K562 (cell line): ENCODE measurements around the gene ZNF607. TPM values are rescaled to one million over a fixed set of nuclear protein-coding genes. Genes with fewer than 3 reads are reported as not detected.
A peak's percentile ranks its signal among the peaks of the same experiment; 100 is the strongest.

Source experiments
- BDP1 ChIP-seq: IDR thresholded peaks from 3 replicates; pipeline ENCODE4 v1.6.1; 2011; ENCODE audit not compliant: insufficient read length, insufficient read depth
- BHLHE40 ChIP-seq: IDR thresholded peaks from 2 replicates; pipeline ENCODE4 v1.6.1; 2011; ENCODE audit warnings: low read length, improper control_type of control experiment
- CBX3 ChIP-seq, 2 experiments: IDR thresholded peaks; 1 replicate in 1 of 2; 2 replicates in 1 of 2; pipeline ENCODE4 v1.6.1; 2012; ENCODE audit warnings: inconsistent platforms in 2 of 2, low read length in 2 of 2, borderline replicate concordance in 1 of 2, control low read depth in 1 of 2
- CHD4 ChIP-seq: fragments of 200-600 bp; sonication (generic); IDR thresholded peaks from 3 replicates; pipeline ENCODE4 v1.6.1; 2012; ENCODE audit warnings: low read depth, mild to moderate bottlenecking, mixed read lengths, low read length, inconsistent platforms; ENCODE audit not compliant: insufficient read depth, insufficient replicate concordance, poor library complexity, severe bottlenecking
- ESRRB ChIP-seq: fragments of 250-450 bp; sonication (Bioruptor Pico); IDR thresholded peaks from 2 replicates; pipeline ENCODE4 v1.5.0; 2020; ENCODE audit warnings: mild to moderate bottlenecking, moderate library complexity, borderline replicate concordance
- FOSL1 ChIP-seq: fragments of 200-800 bp; sonication (Bioruptor generic); conservative IDR thresholded peaks from 2 replicates; pipeline ENCODE4 v1.6.1; 2016; ENCODE audit warnings: missing genetic modification characterization, missing compliant biosample characterization
- FOXA1 ChIP-seq: fragments of 450-650 bp; IDR thresholded peaks from 2 replicates; pipeline ENCODE4 v1.6.1; 2016; ENCODE audit warnings: mild to moderate bottlenecking, borderline replicate concordance
- FOXM1 ChIP-seq, 2 experiments: fragments of 450-650 bp in 1 of 2; sonication (generic) in 1 of 2; formaldehyde crosslinking in 1 of 2; IDR thresholded peaks; 2 replicates each; pipeline versions ENCODE4 v1.6.1 to v1.9.0; 2017 to 2022; ENCODE audit warnings: low read depth in 2 of 2, mild to moderate bottlenecking in 2 of 2, missing genetic modification reagents in 1 of 2, moderate library complexity in 1 of 2
- KLF10 ChIP-seq: fragments of 250-450 bp; sonication (Bioruptor Pico); IDR thresholded peaks from 2 replicates; pipeline ENCODE4 v1.6.1; 2021; ENCODE audit warnings: matching md5 sums
- NRF1 ChIP-seq, 2 experiments: fragments of 450-650 bp; IDR thresholded peaks in 1 of 2; conservative IDR thresholded peaks in 1 of 2; 2 replicates each; pipeline ENCODE4 v1.6.1; 2014; ENCODE audit warnings: mild to moderate bottlenecking in 2 of 2
- RCOR1 ChIP-seq, 2 experiments: IDR thresholded peaks; 2 replicates each; pipeline ENCODE4 v1.6.1; 2012; ENCODE audit warnings: low read depth in 2 of 2, low read length in 2 of 2, borderline replicate concordance in 1 of 2, improper control_type of control experiment in 1 of 2
- RFX1 ChIP-seq: fragments of 450-650 bp; IDR thresholded peaks from 2 replicates; pipeline ENCODE4 v1.6.1; 2016; ENCODE audit warnings: mild to moderate bottlenecking, moderate library complexity
- TAF7 ChIP-seq: fragments of 450-650 bp; IDR thresholded peaks from 2 replicates; pipeline ENCODE4 v1.6.1; 2016; ENCODE audit warnings: missing genetic modification characterization, missing compliant biosample characterization
- TRIM28 ChIP-seq: fragments of 450-650 bp; IDR thresholded peaks from 2 replicates; pipeline ENCODE4 v1.6.1; 2017
- ZNF57 ChIP-seq: fragments of 450-650 bp; formaldehyde crosslinking; IDR thresholded peaks from 2 replicates; pipeline ENCODE4 v1.4.0; 2020; ENCODE audit warnings: mild to moderate bottlenecking, moderate library complexity
- ZNF75A ChIP-seq: fragments of 450-650 bp; formaldehyde crosslinking; IDR thresholded peaks from 2 replicates; pipeline ENCODE4 v1.4.0; 2020; ENCODE audit warnings: mild to moderate bottlenecking
- polyA plus RNA-seq, 8 experiments: library from polyadenylated mRNA; depleted of rRNA in 4 of 8; stranded (reverse) in 5 of 8; unstranded in 3 of 8; fragments of >200 nt; fragmentation: Nextera tagmentation in 2 of 8; fragmentation: Illumina TruSeq in 1 of 8; extraction: Ambion mirVana in 2 of 8; extraction: Trizol in 1 of 8; gene quantifications; 2 replicates each; pipeline versions ENCODE4 v1.2.1 to v1.2.3, GENCODE V29; 2011 to 2014; ENCODE audit warnings: inconsistent platforms in 1 of 8, missing spikeins in 1 of 8
- total RNA-seq, 7 experiments: library from RNA; depleted of rRNA in 6 of 7; stranded (reverse); fragments of >200 nt in 6 of 7; fragmentation: Illumina TruSeq in 2 of 7; extraction: Trizol in 2 of 7; gene quantifications; 2 replicates each; pipeline versions ENCODE4 v1.2.1 to v1.2.3, GENCODE V29; 2011 to 2021; ENCODE audit warnings: low replicate concordance in 1 of 7
- TF ChIP-seq, protein P1 (sequence below): fragments of 250-450 bp; sonication (Bioruptor Pico); IDR thresholded peaks from 2 replicates; pipeline ENCODE4 v1.4.0; 2020; ENCODE audit warnings: mild to moderate bottlenecking, moderate library complexity
- TF ChIP-seq, protein P2 (sequence below), 2 experiments: IDR thresholded peaks; 2 replicates each; pipeline ENCODE4 v1.6.1; 2012; ENCODE audit warnings: improper control_type of control experiment in 2 of 2, low read depth in 2 of 2, low read length in 2 of 2, borderline replicate concordance in 1 of 2
- TF ChIP-seq, protein P3 (sequence below): fragments of 450-650 bp; IDR thresholded peaks from 2 replicates; pipeline ENCODE4 v1.7.0; 2016; ENCODE audit warnings: borderline replicate concordance
- TF ChIP-seq, protein P4 (sequence below): fragments of 450-650 bp; formaldehyde crosslinking; IDR thresholded peaks from 2 replicates; pipeline ENCODE4 v1.4.0; 2022; ENCODE audit warnings: missing genetic modification characterization

ZNF607 gene
- total and polyA plus RNA-seq, 9 of the 15 experiments (the other 6 are each of a cell fraction or from before 2014, with no cell fraction given), result 0.65 to 5.1 (median 3.6) TPM

DNA sequence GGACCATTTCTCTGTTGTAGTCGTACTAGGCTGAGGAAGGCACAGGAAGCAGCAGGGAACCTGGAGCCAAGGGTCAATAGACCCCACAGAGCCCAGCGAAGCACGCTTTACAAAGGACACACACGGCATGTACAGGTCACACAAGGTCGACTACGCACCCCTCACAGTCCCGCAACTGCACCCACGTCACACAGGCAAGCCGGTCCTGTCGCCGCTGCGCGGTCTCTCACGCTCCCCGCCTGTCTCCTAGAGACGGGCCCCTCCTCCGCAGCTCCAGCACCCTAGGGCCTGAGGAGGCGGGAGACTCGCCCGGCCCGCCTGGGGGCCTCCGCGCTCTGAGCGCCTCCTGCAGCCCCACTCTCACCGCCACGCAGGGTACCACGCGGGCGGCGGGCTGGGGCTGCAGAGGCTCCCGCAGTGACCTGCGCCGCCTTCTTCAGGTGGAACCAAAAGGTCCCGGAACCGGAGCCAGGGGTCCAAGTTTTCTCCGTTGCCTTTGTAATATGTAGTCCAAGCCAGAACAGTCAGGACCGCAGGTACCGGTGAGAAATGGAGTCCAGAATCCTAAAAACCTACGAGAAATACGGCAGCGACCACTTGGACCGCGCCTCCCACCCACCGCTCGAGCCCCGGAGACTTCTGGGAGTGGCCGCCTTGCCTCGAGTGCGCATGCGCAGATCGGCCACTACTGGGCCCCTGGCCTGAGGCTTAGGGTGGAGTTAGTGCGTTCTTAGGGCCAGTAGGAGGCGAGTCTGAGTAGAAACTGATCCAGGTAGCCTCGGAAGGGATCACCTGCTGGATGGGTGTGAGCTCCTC lies at the start of gene ZNF607 (continued):
- TF ChIP-seq, protein P1, sequence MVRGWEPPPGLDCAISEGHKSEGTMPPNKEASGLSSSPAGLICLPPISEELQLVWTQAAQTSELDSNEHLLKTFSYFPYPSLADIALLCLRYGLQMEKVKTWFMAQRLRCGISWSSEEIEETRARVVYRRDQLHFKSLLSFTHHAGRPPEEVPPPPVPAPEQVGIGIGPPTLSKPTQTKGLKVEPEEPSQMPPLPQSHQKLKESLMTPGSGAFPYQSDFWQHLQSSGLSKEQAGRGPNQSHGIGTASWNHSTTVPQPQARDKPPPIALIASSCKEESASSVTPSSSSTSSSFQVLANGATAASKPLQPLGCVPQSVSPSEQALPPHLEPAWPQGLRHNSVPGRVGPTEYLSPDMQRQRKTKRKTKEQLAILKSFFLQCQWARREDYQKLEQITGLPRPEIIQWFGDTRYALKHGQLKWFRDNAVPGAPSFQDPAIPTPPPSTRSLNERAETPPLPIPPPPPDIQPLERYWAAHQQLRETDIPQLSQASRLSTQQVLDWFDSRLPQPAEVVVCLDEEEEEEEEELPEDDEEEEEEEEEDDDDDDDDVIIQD (CRISPR knock-in tag), result no peak
- TF ChIP-seq FOXA1 (no peak), FOSL1 (no peak), NRF1 (conservative IDR thresholded peaks at IDR 0.05 in 1 of 2, IDR thresholded peaks at IDR 0.05 in 1 of 2) (peak; percentile 97), ZNF57 (CRISPR knock-in tag) (no peak), TAF7 (tag) (no peak), ESRRB (CRISPR knock-in tag) (no peak), RCOR1 (IDR thresholded peaks at IDR 0.05; ENCODE audit: borderline replicate concordance in 1 of 2, low read depth in 2 of 2, low read length in 2 of 2) (no peak), ZNF75A (CRISPR knock-in tag) (no peak), CBX3 (IDR thresholded peaks at IDR 0.05; ENCODE audit: borderline replicate concordance in 1 of 2, low read length in 2 of 2) (no peak), CHD4 (no peak), RFX1 (peak; percentile 91), BHLHE40 (no peak), BDP1 (no peak), TRIM28 (no peak), FOXM1 (IDR thresholded peaks at IDR 0.05; ENCODE audit: low read depth) (no peak), FOXM1 (CRISPR knock-in tag; IDR thresholded peaks at IDR 0.05; ENCODE audit: low read depth) (no peak), KLF10 (CRISPR knock-in tag) (no peak)
- TF ChIP-seq, protein P2, sequence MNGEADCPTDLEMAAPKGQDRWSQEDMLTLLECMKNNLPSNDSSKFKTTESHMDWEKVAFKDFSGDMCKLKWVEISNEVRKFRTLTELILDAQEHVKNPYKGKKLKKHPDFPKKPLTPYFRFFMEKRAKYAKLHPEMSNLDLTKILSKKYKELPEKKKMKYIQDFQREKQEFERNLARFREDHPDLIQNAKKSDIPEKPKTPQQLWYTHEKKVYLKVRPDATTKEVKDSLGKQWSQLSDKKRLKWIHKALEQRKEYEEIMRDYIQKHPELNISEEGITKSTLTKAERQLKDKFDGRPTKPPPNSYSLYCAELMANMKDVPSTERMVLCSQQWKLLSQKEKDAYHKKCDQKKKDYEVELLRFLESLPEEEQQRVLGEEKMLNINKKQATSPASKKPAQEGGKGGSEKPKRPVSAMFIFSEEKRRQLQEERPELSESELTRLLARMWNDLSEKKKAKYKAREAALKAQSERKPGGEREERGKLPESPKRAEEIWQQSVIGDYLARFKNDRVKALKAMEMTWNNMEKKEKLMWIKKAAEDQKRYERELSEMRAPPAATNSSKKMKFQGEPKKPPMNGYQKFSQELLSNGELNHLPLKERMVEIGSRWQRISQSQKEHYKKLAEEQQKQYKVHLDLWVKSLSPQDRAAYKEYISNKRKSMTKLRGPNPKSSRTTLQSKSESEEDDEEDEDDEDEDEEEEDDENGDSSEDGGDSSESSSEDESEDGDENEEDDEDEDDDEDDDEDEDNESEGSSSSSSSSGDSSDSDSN (IDR thresholded peaks at IDR 0.05; ENCODE audit: borderline replicate concordance in 1 of 2, low read depth in 2 of 2, low read length in 2 of 2), result no peak
- TF ChIP-seq, protein P3, sequence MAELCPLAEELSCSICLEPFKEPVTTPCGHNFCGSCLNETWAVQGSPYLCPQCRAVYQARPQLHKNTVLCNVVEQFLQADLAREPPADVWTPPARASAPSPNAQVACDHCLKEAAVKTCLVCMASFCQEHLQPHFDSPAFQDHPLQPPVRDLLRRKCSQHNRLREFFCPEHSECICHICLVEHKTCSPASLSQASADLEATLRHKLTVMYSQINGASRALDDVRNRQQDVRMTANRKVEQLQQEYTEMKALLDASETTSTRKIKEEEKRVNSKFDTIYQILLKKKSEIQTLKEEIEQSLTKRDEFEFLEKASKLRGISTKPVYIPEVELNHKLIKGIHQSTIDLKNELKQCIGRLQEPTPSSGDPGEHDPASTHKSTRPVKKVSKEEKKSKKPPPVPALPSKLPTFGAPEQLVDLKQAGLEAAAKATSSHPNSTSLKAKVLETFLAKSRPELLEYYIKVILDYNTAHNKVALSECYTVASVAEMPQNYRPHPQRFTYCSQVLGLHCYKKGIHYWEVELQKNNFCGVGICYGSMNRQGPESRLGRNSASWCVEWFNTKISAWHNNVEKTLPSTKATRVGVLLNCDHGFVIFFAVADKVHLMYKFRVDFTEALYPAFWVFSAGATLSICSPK, result no peak
- TF ChIP-seq, protein P4, sequence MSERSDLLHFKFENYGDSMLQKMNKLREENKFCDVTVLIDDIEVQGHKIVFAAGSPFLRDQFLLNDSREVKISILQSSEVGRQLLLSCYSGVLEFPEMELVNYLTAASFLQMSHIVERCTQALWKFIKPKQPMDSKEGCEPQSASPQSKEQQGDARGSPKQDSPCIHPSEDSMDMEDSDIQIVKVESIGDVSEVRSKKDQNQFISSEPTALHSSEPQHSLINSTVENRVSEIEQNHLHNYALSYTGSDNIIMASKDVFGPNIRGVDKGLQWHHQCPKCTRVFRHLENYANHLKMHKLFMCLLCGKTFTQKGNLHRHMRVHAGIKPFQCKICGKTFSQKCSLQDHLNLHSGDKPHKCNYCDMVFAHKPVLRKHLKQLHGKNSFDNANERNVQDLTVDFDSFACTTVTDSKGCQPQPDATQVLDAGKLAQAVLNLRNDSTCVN (CRISPR knock-in tag), result no peak
